ENCODE measurements around the gene MOV10.

- TF ChIP-seq CTCF (IDR thresholded peaks at IDR 0.05) (peak in 6 of 7 experiments; percentile 31 to 63 (median 56)), POLR2A (IDR thresholded peaks at IDR 0.05) (no peak)
These were observed 643 bp upstream of the MOV10 start for GRCh38 chr1:112673592-112674439.
